Mucosa of stomach (tissue), 1 donor: ENCODE results near the gene NELFCD.
"Not testable (repeated sequence)": the region's sequence is repeated elsewhere in the genome, so short reads cannot be mapped to it uniquely, and the experiment has no call there.

Experiments
- H3K27me3 ChIP-seq: one replicate; pipeline ENCODE4 v1.7.0; 2013; ENCODE audit warnings: mild to moderate bottlenecking, low read length; ENCODE audit not compliant: control insufficient read depth, insufficient read depth
- H3K36me3 ChIP-seq: one replicate; pipeline ENCODE4 v1.7.0; 2013; ENCODE audit warnings: low read length; ENCODE audit not compliant: control insufficient read depth, insufficient read depth
- H3K4me1 ChIP-seq: one replicate; pipeline ENCODE4 v1.7.0; 2013; ENCODE audit warnings: mild to moderate bottlenecking, low read length; ENCODE audit not compliant: control insufficient read depth, insufficient read depth
- H3K4me3 ChIP-seq: one replicate; pipeline ENCODE4 v1.7.0; 2013; ENCODE audit warnings: low read length
- H3K9ac ChIP-seq: one replicate; pipeline ENCODE4 v1.7.0; 2013; ENCODE audit warnings: mild to moderate bottlenecking, low read length, moderate library complexity
- H3K9me3 ChIP-seq: one replicate; pipeline ENCODE4 v1.7.0; 2013; ENCODE audit warnings: mild to moderate bottlenecking, low read length, moderate library complexity; ENCODE audit not compliant: control insufficient read depth
- donor health status: Pancreatic carcinoma.

The NELFCD gene, protein sequence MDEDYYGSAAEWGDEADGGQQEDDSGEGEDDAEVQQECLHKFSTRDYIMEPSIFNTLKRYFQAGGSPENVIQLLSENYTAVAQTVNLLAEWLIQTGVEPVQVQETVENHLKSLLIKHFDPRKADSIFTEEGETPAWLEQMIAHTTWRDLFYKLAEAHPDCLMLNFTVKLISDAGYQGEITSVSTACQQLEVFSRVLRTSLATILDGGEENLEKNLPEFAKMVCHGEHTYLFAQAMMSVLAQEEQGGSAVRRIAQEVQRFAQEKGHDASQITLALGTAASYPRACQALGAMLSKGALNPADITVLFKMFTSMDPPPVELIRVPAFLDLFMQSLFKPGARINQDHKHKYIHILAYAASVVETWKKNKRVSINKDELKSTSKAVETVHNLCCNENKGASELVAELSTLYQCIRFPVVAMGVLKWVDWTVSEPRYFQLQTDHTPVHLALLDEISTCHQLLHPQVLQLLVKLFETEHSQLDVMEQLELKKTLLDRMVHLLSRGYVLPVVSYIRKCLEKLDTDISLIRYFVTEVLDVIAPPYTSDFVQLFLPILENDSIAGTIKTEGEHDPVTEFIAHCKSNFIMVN

DNA sequence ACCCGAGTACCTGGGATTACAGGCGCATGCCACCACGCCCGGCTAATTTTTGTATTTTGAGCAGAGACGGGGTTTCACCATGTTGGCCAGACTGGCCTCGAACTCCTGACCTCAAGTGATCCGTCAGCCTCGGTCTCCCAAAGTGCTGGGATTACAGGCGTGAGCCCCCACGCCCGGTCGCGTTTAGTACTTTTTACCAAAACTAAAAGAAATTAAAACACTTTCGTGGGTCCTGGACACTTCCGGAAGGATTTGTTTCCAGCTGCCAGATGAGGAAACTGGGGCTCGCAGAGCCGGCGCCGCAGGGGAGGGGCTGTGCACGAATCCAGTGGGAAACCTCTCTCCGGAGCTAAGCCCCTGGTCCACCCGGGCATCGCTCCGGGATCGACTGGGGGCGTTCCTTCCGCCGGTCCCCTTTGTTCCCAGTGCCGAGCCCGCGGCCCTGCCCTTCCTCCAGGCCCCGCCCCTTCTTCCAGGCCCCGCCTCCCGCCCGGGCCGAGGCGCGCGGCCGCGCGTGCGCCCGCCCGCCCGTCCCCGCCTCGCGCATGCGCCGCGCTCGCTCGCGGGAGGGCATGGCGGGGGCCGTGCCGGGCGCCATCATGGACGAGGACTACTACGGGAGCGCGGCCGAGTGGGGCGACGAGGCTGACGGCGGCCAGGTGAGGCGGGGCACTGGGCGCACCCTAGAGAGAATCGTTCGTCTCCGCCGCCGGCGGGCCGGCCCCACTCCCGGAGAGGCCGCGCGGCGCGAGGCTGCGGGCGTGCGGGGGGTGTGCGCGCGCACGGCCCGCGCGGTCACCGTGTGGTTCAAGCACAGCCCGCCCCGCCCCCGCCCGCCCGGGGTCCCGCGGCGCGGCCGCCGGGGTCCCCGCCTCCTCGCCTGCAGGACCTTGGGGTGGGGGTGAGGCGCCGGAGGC is at the start of gene NELFCD:
Gene NELFCD, plus strand, starts transcription at position 546 of the 917 bp plus-strand sequence. Its CDS starts 54 bp downstream, at position 600.
- Histone ChIP-seq H3K4me1 (peaks cover 8% of the 10 kb centered on the region), H3K27me3 (no peaks in the 10 kb centered on the region), H3K4me3 (peak within 1 kb of the TSS; percentile 89), H3K9me3 (no peaks in the 10 kb centered on the region), H3K36me3 (no peaks in the 10 kb centered on the region), H3K9ac (peak within 1 kb of the TSS; percentile 79)

DNA sequence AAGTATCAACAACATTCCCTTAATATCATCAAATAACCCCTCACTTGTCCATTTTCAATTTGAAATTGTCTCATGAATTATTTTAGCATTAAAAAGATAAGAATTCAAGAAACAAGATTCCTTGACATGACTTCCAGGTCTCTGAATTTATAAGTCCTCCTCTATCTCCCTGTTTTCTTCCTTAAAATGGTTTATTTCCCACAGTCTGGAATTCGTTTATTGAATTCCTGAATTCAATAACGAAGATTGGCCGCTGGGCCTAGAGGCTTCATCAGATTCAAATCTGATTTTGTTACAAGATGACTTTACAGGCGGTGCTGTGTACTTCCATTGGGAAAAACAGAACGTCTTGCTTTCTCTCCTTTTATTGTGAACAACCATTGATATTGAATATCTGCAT is 48.9 kb upstream of the NELFCD start:
- H3K27me3 ChIP-seq, result no peaks in the 10 kb centered on the region
- no peaks in the 10 kb centered on the region for H3K36me3 ChIP-seq
- H3K4me3 ChIP-seq, result no peak overlapping the region
- H3K9me3 ChIP-seq, result no peaks in the 10 kb centered on the region
- no peaks in the 10 kb centered on the region for H3K4me1 ChIP-seq
- H3K9ac ChIP-seq, result no peak overlapping the region

DNA sequence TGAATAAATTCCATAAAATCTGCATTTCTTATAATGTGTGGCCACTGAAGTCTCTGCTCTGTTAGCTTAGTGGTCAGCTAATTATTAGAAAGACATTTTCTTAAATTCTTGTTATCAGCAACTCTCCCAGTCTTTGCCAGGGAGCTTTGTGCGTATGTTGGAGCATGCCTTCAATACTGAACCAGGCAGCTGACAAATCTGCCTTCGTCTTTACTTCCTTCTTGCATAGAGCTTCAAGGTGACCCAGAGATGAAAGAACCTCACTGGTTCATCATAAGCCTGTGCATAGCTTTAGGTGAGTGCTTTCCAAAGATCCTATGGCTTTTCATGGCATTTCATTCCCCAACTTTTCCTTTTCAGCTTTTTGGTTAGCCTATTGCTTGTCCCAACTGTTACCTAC is 43.0 kb upstream of the NELFCD start:
- Histone ChIP-seq H3K36me3 (no peaks in the 10 kb centered on the region), H3K4me3 (no peak overlapping the region), H3K4me1 (no peaks in the 10 kb centered on the region), H3K9me3 (no peaks in the 10 kb centered on the region), H3K27me3 (peaks cover 7% of the 10 kb centered on the region), H3K9ac (no peak overlapping the region)

DNA sequence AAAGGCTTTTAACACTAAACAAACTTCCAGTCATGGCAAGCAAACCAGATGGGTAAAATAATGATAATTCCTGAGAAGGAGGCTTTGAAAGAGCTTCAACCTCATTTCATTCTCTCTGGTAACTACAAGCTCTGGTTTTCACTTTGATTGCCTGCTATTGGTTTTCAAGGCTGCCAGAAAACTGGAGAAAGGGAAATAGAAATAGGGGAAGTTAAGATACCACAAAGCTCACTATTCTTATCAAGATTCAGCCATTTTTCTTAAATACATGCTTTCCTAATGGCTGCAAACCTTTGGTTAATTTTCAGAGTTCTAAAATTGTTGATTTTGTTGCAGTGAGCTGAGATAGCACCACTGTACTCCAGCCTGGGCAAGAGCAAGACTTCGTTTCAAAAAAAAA is 42.5 kb upstream of the NELFCD start:
- Histone ChIP-seq H3K4me1 (no peaks in the 10 kb centered on the region), H3K9ac (no peak overlapping the region), H3K27me3 (peaks cover 7% of the 10 kb centered on the region), H3K36me3 (no peaks in the 10 kb centered on the region), H3K4me3 (no peak overlapping the region), H3K9me3 (no peaks in the 10 kb centered on the region)

DNA sequence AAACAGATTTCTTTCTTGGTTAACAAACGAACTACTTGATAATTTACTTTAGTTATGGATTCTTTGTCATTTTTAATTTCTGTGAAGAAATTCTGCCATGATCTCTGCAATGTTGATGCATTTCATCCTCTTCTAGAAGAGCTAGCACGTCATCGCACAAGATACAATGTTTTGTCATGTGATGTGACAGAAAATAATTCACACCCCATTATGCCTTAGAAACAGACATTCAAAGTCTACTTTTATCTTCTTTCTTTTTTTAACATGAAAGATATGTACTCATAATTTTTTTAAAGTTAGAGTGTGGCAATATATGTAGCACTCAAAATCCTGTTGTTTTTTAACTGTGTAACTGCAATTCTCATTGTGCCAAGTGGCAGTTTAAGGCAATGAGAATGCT is 39.6 kb upstream of the NELFCD start:
- peaks cover 7% of the 10 kb centered on the region for H3K27me3 ChIP-seq
- H3K36me3 ChIP-seq, result no peaks in the 10 kb centered on the region
- H3K9ac ChIP-seq, result no peak overlapping the region
- peaks cover 5% of the 10 kb centered on the region for H3K4me1 ChIP-seq
- no peak overlapping the region for H3K4me3 ChIP-seq
- H3K9me3 ChIP-seq, result no peaks in the 10 kb centered on the region

DNA sequence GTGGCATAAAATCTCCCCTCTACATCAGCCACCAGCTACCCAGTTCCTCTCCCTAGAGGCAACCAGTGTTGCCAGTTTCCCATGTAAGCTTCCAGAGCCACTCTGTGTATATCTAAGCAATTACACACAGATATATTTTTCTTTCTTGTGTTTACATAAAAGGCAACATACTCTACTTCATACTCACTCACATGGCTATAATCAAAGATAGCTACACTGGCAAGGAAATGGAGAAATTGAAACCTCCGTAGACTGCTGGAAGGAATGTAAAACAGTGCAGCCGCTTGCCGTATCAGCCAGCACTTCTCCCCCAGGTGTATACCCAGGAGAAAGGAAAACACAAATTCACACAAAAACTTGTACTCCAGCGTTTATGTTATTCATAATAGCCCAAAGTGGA is 38.5 kb upstream of the NELFCD start:
- Histone ChIP-seq H3K27me3 (peaks cover 7% of the 10 kb centered on the region), H3K9me3 (no peaks in the 10 kb centered on the region), H3K4me3 (no peak overlapping the region), H3K9ac (no peak overlapping the region), H3K4me1 (peaks cover 5% of the 10 kb centered on the region), H3K36me3 (no peaks in the 10 kb centered on the region)

DNA sequence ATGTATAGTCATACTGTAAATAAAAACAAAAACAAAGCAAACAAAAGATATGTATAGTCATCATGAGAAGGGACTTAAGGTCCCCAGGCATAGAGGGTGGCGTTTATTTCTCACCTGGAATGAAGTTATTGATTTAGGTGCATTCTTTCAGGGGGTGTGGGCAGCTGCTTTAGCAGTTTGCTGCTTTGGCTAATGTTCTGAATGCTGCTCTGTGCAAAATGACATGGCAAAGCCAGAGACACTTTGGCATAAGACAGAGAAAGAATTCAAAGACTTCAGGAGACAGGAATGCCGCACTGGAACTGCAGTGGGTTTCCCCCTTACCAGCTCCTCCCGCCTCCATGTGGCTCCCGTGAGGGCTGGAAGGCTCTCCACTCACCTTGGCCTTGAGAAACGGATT is 36.4 kb upstream of the NELFCD start:
- no peaks in the 10 kb centered on the region for H3K27me3 ChIP-seq
- H3K9me3 ChIP-seq, result no peaks in the 10 kb centered on the region
- no peak overlapping the region for H3K4me3 ChIP-seq
- no peak overlapping the region for H3K9ac ChIP-seq
- H3K36me3 ChIP-seq, result no peaks in the 10 kb centered on the region
- peaks cover 5% of the 10 kb centered on the region for H3K4me1 ChIP-seq

DNA sequence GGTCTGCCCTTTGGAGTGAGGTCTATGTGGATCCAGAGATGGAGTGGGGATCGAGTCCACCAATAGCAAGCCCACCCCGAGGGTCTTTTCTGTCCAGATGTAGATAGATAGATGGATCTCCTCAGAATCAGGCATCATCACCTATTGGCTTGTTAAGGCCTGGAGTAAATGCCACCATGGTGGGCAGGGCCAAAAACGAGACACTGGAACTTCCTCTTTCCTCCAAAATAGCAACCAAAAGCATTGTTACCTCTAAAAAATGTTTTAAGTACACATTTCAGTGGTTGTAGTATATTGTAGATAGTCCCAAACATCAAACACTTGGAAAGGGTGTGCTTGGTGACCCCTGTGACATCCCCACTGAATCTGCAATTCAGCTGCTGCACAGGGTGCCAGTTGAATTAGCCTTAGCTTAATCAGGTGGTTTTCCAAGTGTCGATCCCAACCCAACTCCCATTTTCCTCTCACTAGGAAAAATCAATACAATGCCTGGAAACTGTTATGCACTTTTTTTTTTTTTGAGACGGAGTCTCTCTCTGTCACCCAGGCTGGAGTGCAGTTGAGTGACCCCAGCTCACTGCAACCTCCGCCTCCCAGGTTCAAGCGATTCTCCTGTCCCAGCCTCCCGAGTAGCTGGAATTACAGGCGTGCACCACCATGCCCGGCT is 35.0 kb upstream of the NELFCD start:
- H3K4me3 ChIP-seq, result no peak overlapping the region
- no peaks in the 10 kb centered on the region for H3K27me3 ChIP-seq
- H3K9ac ChIP-seq, result no peak overlapping the region
- peaks cover 5% of the 10 kb centered on the region for H3K4me1 ChIP-seq
- no peaks in the 10 kb centered on the region for H3K9me3 ChIP-seq
- no peaks in the 10 kb centered on the region for H3K36me3 ChIP-seq

DNA sequence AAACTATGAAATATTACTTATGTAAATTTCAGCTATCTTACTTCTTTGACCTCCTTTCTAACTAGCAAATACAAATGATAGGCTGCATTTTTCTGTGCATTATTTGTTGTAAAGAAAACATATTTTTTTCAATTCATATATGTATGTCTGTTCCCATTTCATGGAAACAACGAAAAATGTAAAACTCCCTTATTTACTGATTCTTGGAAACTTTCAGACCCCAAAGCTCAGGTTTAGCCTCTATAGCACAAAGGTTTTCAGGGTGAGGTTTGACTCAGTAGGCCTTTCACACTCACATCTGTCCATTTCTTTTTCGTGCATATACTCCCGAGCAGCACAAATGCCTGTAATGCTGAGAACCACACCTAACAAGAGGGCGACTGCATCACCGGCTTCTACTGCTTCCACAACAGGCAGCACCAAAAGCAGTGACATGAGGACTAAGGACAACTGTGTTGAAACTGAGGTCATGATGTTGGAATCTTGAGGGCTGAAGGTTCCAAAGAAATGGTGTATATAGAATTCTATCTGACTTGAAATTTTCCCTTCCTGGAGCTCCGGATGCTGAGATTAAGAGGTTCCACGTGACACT is 33.2 kb upstream of the NELFCD start:
- H3K4me1 ChIP-seq, H3K36me3 ChIP-seq, H3K4me3 ChIP-seq, H3K9me3 ChIP-seq, H3K9ac ChIP-seq, H3K27me3 ChIP-seq: not testable (repeated sequence)

DNA sequence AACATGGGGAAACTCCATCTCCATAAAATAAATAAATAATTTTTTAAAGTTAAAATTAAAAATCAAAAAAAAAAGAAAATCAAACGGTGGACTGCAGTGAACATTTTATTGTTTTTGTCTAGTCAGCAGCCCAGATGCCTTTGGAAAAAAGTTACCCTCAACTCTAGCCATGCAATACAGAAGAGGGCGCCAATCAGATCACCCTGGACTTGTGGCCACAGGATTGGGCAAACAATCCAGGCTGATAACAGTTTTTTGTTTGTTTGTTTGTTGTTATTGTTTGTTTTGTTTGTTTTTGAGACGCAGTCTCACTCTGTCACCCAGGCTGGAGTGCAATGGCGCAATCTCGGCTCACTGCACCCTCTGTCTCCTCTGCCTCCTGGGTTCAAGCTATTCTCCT is 30.5 kb upstream of the NELFCD start:
- Histone ChIP-seq H3K9ac (no peak overlapping the region), H3K27me3 (no peaks in the 10 kb centered on the region), H3K9me3 (no peaks in the 10 kb centered on the region), H3K36me3 (no peaks in the 10 kb centered on the region), H3K4me1 (no peaks in the 10 kb centered on the region), H3K4me3 (no peak overlapping the region)

DNA sequence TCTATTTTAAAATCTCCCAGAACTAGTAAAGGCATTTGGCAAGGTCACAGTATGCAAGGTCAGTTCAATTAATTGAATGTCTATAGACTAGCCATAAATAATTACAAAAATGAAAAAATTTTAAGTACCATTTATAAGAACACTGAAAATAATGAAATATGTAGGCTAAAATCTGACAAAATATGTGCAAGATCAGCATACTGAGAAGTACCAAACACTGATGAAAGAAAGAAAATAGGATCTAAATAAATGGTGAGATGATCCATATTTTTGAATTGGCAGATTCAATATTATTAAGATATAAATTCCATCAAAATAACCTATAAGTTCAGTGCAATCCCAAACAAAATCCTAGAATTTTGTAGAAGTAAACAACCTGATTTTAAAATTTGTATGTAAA is 28.0 kb upstream of the NELFCD start:
- Histone ChIP-seq H3K9ac (no peak overlapping the region), H3K9me3 (no peaks in the 10 kb centered on the region)

More for the DNA sequence above, 28.0 kb upstream of the NELFCD start:
- Histone ChIP-seq H3K27me3 (no peaks in the 10 kb centered on the region), H3K4me3 (no peak overlapping the region), H3K4me1 (no peaks in the 10 kb centered on the region), H3K36me3 (no peaks in the 10 kb centered on the region)
